C1 segment of cervical spinal cord (tissue), 14 donors: ENCODE measurements around the gene EFCAB8.
"Not testable (repeated sequence)": the region's sequence is repeated elsewhere in the genome, so short reads cannot be mapped to it uniquely, and the experiment has no call there.

Experiments
- DNase-seq, 14 donors: peaks; one replicate each; lab custom pipeline; 2025; lab: John Stamatoyannopoulos, UW

EFCAB8 gene

DNA sequence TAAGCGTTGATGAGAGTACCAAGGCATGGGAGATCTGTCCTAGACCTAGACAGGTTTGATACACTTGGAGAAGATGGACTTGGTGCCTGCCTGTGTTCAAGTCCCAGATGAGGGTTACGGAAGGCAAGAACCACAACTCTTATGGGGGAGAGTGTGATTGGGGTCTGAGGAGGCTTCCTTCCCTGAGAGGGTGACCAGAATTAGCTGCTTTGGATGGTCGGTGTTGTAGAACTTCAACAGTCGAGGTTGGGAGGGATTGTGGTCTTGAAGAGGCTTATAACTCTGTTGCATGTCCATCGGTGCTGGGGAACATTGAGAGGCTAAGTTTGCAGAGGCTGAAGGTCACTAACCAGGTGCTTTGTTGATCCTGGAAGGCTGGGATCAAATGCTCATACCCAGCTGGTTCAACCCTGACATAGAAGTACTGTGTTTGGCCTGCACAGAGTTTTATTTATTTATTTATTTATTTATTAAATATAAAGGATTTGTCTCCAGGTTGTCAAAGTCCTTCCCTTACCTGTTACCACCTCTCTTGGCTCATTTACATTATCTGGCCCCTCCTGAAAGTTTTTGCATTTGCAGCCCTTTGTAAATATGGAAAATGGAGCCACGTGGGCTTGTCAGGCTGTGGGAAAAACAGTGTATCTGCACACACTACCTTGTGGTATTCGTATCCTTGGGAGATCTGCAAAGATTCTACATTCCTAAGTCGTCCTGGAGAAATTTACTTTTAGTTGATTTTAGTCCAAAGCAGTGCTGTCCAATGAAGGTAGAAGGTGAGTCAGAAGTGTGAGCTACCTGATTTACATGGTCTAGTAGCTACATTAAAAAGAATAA is 15.8 kb upstream of the EFCAB8 start:
- DNase-seq: no peak

DNA sequence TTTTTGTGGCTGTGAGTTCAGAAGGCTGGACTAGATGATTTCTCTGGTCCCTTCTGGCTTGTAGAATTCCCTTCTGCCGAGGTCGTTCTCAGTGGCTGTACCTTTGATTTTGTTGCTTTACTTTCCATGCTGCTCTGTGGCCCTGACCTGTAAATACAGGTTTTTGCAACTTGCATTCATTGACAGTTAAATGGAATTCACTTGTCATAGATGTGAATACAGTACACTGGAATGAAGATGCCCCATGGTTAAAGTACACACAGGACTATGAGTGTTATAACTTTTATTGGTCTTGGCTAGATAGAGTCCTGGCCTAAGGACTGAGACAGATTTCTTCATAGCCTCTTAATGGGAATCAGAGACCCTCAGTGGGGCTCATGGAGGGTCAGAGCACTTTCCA is 12.9 kb upstream of the EFCAB8 start:
- DNase-seq: no peak

DNA sequence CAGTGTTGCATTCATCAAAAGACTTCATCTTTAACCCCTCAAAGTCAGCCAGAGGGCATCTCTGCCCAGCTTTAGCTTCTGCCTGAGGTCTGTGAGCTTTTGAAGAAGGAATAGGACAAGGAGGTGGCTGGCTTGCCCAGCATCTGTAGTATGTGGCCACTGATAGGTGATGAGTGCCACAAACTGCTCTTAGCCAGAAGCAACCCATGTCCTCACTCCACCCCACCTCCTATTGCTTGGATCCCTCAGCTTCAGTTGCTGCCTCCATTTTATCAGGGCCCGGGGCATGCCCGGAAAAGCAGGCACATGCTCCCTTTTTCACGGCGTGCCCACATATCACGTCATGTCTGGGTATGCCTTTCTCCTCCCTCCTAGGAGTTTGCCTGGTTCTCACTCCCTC is 11.9 kb upstream of the EFCAB8 start:
- DNase-seq: no peak

DNA sequence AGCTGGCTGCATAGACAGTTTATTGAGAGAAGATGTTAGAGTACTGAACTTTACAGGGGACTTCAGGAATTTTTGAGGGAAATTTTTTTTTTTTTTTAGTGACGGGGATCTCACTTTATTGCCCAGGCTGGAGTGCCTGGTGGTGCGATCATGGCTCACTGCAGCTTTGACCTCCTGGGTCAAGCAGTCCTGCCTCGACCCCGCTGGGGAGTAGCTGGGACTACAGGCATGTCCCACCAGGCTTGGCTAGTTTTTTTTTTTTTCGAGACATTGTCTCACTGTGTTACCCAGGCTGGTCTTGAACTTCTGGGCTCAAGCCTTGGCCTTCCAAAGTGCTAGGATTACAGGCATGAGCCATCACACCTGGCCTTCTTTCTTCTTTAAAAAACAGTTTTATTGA is 10.8 kb upstream of the EFCAB8 start:
- no peak for DNase-seq

DNA sequence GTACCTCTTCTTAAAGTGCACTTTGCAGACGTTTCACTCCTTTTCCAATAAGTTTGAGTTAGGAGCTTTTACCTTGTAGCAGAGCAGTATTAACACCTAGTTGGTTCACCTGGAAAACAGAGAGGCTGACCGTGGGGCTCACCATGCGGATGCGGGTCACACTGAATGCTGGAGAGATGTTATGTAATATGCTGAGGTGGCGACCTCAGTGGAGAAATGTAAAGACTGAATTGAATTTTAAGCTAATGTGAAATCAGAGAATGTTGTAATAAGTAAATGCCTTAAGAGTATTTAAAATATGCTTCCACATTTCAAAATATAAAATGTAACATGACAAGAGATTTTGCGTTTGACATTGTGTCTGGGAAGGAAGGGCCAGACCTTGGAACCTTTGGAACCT is 9.9 kb upstream of the EFCAB8 start:
- DNase-seq: no peak

DNA sequence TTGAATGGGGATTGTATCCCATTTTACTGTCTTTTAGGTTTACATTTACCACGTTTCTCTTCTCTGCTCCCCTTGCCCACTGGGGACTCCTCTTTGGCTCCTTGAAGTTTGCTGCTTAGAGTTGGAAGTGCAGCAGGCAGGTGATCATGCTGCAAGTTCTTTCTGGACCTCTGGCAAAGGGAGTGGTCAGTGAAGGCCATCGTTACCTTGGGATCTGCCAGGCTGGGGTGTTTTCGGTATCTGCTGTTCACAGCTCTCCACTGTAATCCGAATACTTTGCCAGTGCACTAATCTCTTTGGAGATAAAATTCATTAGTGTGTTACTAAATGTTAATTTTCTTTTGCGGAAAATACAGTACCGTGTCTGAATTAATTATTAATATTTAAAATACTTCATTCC is 9.1 kb upstream of the EFCAB8 start:
- no peak for DNase-seq

DNA sequence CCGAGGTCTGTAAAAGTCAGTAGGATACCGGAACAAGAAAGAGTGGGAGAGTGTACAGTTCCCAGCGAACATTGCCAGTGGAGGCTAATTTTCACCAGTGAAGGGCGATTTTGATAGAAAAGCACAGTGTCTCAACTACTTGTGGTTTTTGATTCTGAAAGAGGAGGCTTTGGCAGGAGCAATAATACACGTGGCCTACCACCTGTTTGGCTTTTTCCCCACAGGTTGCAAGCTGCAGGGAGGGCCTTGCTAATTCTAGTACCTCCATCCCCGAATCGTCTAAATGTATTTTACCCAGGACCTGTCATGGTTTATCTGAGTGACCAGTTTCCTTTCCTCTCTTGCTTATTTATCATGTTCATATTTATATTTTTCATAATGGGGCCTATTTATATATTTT is 3.3 kb upstream of the EFCAB8 start:
- DNase-seq: peak in 1 of 14 donors; percentile 77

DNA sequence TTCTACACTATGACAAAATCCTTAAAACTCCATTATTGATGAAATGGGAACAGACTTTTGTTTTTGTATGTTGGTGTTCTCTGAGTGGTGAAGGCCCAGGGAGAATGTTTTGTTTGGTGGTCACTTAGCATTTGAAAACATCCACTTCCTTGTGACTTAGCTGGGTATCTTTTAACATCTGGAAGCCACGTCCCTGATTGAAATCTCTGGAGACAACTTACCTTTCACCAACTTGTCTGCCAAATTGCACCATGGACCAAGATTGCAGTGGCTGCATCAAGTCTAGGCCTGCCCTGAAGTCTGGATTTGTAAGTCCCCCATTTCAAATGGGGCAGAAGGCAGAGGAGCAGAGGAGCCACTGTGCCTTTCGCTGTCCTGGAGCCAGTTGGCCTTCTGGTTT is 534 bp upstream of the EFCAB8 start:
- DNase-seq: no peak

DNA sequence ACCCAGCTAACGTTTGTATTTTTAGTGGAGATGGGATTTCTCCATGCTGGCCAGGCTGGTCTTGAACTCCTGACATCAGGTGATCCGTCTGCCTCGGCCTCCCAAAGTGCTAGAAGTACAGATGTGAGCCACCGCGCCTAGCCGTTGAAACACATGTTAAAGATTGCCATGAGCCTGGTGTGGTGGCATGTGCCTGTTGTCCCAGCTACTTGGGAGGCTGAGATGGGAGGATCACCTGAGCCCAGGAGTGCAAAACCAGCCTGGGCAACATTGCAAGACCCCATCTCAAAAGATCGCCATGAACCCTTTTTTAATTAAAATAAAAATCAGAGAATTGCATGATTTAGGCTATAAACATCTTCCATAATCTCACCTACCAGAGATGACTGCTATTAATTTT is 2.7 kb downstream of the EFCAB8 start:
- DNase-seq: no peak

DNA sequence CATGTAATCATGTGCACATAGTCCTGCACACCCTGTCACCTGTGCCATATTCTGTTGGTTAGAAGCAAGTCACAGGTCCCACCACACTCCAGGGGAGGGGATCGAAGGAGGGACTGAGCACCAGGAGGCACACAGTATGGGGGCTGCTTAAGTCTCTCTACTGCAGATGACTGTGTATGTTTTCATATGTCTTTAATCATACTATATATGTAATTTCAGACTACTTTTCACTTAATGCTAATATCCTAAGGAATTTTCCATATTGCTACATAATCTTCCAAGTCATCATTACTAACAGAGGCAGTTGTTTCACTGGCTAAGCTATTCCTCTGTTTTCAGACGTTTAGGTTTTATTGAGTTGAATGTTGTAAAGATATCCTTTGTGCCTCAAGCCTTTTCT is 10.8 kb downstream of the EFCAB8 start:
- no peak for DNase-seq

DNA sequence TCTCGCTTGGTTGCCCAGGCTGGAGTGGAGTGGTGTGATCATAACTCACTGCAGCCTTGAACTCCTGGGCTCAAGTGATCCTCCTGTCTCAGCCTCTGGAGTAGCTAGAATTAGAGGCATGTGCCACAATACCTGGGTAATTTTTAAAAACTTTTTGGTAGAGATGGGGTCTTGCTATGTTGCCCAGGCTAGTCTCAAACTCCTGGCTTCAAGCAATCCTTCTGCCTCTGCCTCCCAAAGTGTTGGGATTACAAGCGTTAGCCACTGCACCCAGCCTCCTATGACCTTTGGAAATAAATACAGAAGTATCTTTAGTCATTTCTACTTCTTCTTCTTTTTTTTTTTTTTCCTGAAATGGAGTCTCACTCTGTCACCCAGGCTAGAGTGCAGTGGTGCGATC is 11.8 kb downstream of the EFCAB8 start:
- DNase-seq: not testable (repeated sequence)

DNA sequence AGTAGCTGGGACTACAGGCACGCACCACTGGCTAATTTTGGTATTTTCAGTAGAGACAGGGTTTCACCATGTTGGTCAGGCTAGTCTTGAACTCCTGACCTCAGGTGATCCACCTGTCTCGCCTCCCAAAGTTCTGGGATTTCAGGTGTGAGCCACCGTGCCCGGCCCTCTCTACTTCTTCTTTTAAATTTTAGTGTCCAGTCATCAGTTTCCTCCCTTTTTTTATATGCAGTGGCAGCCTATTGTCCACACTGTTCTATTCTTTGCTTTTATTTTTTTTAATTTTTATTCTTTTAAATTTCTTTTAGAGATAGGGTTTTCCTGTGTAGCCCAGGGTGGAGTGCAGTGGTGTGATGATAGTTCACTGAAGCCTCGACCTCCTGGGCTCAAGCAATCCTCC is 12.3 kb downstream of the EFCAB8 start:
- DNase-seq: no peak

DNA sequence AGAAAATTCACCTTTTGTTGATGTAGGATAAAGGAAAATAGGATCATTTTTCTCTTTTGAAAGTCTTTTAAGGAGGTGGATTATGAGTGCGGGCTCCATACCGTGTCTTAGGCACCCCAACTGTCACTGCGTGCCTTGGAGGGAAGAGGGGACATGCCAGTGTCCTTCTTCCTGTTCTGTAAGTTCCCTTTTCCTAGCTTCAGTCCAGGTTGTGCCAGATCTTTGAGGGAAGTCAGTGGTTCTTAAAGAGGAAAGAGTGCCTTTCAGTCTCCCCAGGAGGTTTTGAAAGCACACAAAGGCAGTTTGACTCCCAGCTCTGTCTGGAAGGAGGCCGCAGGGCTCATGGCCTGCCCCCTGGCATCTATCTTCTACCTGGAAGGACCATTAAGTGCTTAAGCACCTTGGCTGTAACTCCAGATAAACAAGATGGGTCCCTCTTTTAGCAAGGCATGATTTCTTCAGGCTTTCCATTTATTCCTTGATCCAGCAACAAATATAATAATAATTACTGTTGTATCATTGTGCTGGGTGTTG is 13.0 kb downstream of the EFCAB8 start:
- DNase-seq: no peak

DNA sequence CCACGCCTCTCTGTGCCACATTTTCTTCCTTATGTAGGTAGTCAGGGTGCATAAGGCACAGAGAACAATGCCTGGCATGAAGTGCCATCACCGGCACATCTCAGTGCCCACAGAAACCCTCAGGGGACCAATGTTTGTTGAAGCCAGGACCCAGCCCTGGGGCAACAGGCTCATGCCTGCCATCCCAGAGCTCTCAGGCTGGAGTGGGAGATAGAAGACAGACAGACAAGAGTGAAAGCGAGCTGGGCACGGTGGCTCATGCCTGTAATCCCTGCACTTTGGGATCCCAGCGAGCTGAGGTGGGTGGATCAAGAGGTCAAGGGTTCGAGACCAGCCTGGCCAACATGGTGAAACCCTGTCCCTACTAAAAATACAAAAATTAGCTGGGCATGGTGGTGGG is 13.5 kb downstream of the EFCAB8 start:
- no peak for DNase-seq

DNA sequence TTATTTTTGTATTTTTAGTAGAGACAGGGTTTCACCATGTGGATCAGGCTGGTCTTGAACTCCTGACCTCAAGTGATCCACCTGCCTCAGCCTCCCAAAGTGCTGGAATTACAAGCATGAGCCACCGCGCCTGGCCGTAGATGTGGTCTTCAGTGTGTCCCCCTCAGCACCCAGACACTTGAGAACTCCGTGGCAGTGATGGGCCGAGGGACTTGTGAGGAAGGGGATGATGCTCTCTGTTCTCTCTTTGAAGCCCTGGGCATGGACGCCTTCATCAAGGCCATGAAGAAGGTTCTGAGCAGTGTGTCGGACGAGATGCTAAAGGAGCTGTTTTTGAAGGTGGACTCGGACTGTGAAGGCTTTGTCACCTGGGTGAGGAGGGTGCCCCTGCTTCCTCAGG is 16.9 kb downstream of the EFCAB8 start:
- DNase-seq: no peak

DNA sequence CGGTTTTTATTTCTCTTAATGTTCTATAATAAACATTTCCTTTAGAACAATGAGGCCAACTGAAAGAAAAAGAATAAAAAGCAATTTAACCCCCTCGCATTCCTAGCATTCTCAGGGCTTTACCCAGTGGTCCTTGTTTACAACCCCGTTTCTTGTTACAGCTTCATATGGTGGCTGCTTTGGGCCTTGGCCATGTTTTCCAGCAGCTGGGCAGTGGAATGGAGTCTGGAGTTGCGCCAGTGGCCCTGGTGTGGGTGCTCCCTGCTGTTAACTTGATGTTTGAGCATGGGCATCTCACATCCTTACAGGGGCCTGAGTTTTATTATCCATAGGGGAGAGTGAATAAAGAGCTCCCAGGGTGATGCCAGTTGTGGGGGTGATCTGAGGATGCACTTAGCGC is 18.8 kb downstream of the EFCAB8 start:
- DNase-seq: no peak

DNA sequence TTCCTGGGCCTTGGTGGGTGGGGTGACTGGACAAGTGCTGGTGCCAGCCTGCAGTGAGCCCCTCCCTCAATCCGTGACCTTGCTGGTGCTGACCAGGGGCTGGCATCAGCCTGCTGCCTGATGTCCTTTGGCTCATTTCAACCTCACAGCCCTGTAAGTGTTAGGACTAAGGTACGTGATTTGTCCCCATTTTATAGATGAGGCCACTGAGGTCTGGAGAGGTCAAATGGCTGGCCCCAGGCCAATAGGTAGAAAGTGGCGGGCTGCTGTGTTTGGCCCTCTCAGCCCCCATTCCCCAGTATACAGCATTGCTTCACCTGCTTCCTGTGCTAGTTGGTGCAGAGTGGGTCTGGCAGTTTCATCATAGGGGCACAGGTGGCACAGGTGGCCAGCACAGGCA is 20.1 kb downstream of the EFCAB8 start:
- DNase-seq: no peak

DNA sequence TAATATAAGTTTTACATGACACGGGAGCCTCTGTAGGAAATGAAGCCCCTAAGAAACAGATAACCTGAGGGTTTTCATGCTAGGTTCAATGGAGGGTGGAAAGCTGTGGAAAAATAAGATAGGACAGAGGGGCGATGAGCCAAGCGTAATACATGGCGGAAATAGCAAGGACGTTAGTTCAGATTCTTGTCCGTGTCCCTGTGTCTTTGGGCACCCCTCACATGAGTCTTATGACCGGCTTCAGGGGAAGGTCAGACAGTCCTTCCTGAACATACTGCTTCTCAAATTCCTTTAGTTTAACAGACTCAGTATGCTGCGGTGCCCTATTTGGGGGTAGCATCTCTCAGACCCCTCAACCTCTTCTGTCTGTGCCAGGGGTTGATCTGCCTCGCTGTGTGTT is 20.8 kb downstream of the EFCAB8 start:
- no peak for DNase-seq

DNA sequence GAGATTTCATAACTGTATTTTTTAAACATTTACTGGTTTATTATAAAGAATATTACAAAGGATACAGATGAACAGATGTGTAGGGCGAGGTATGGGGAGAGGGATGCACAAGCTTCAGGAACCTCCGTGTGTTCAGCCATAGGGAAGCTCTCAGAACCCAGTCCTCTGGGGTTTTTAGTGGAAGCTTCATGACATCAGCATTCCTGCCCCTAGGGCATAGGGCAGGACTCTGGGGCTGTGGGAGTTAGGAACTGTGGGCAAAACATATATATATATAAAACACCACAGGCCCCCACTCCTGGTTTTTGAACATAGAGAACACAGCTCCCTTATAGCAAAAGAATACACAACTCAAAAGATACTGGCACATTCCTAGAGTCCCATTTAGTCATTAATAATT is 21.9 kb downstream of the EFCAB8 start:
- no peak for DNase-seq

DNA sequence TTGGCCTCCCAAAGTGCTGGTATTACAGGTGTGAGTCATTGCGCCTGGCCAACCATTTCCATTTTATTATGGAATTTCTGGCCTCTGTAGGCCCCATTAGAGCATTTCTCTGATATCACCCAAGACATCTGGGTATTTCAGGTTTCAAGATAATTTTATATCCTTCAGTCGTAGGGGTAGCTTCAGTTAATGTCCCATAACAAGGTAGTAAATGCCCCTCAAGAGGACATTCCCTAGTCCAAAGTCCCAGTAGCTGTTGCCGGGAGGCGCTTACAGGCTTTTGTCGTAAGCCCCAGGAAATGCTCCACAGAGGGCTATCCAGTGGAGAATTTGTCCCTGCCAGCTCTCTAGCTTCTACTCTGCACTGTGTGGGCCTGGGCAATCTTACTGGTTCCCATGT is 24.4 kb downstream of the EFCAB8 start:
- DNase-seq: no peak

DNA sequence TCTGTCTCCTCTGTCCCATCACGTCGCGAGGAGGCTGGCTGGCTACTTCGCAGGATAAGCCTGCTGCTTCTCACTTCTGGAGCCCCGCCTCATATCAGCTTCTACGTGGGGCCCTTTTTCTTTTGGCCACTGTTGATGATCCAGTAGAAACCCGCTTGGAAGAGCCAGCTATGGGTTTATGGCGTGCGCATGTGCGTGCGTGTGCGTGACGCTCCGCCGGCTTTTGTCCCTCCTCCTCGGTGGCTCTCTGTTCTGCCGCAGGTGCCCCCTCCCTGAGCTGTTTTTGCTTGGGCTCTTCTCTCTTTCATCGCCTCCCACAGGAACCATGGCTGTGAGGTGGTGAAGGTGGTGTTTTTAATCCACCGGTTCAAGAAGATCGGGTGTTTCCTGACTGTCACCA is 26.5 kb downstream of the EFCAB8 start:
- no peak for DNase-seq

DNA sequence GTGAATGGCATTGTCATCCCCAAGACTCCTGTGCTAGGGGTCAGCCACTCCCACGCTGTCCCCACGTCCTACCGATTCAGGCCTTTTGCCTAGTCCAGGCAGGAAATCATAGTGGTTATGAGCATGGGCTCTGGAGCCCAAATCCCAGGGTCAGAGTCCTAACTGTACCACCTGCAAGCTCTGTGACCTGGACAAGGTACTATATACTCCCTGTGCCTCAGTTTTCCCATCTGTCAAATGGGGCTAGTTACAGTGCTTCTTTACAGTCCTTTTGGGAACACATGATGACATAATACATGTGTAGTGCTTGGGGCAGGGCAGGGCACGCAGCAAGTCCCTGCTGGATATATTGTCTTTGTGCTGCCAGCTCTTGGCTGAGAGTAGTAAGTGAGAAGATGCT is 27.2 kb downstream of the EFCAB8 start:
- DNase-seq: no peak

DNA sequence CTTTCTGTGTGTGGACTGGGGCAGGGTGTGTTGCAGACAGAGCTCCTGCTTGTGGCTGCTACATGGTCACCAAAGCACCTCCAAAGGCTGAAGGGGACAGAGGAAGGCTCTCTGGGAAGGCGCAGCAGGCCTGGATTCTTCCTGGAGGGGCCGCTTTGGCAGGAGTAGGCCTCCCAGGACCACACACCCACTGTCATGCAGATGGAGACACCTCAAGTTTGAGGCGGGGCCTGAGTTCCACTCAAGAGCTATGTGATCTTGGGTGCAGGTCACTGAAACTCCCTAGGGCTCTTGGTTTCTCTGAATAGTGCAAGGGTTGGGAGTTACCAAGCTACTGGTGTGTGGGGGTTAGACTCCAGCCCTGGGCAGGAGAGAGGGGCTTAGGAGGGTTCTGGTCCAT is 27.9 kb downstream of the EFCAB8 start:
- no peak for DNase-seq

DNA sequence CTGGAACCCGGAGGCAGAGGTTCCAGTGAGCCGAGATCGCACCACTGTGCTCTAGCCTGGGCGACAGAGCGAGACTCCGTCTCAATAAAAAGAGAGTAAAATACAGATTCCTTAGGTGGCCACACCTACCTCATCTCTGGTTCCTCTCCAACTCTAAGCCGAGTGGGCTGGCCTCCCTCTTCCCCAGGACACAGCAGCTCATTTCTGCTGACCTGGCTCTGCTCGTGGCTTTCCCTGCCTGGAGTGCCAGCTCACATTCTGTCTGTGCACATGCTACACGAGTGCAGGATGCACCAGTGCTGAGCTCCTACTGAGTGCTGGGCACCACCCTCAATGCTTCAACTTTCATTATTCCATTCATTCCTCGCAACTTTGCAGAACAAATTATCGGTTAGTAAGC is 28.8 kb downstream of the EFCAB8 start:
- no peak for DNase-seq
